ENCODE measurements around the gene INPP5D.

INPP5D gene

DNA sequence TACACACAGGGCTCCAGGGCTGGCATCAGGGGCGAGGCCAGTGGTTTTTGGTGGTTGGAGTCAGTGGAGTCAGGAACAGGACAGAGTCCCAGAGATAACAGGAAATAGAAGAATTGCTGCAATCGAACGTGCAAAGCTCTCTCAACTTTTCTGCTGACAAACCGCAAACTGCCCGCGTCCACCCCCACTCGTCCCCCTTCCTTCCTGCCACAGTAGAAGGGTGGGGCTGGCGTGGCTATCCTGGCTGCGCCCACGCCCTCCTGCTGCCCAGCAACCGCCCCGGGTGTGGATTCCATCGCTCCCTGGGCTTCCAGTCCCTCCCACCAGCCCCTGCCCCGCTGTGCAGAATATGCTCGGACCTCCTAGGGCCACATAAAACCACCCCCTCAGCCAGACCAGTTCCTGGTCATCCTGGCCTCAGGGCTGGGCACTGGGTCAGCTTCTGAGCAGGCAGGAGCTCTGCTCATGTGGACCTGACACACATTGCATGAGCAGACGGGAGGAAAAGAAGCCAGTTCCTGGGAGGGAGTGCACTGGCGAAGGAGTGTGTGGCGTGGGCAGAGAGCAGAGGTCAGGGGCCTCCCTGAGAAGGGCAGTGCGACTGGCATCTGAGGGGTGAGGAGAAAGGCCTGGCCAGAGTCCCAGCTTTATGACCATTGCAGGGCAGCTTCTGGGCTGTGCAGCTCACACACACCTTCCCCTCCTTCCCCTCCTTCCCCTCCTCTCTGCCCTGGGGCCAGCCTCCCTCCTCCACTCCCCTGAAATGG is 105.9 kb downstream of the INPP5D start:
- Histone ChIP-seq H3K79me2 (ENCODE audit: low read length) (no peaks in the 10 kb centered on the region), H3K4me3 (ENCODE audit: low read length) (no peak overlapping the region), H4K20me1 (ENCODE audit: insufficient read depth, low read length) (no peaks in the 10 kb centered on the region), H3K36me3 (replicated peaks; ENCODE audit: low read depth, low read length) (peaks cover 64% of the 10 kb centered on the region), H3K4me1 (ENCODE audit: low read length) (no peaks in the 10 kb centered on the region), H3K9ac (ENCODE audit: low read length) (no peak overlapping the region), H3K9me3 (ENCODE audit: insufficient read depth, low read length) (no peaks in the 10 kb centered on the region), H3K27me3 (ENCODE audit: low read depth, low read length) (no peaks in the 10 kb centered on the region), H3K27ac (ENCODE audit: low read length) (no peak overlapping the region), H3K4me2 (ENCODE audit: low read length) (no peak overlapping the region), H2AFZ (ENCODE audit: low read depth, low read length) (no peak overlapping the region)
- TF ChIP-seq, protein P1, sequence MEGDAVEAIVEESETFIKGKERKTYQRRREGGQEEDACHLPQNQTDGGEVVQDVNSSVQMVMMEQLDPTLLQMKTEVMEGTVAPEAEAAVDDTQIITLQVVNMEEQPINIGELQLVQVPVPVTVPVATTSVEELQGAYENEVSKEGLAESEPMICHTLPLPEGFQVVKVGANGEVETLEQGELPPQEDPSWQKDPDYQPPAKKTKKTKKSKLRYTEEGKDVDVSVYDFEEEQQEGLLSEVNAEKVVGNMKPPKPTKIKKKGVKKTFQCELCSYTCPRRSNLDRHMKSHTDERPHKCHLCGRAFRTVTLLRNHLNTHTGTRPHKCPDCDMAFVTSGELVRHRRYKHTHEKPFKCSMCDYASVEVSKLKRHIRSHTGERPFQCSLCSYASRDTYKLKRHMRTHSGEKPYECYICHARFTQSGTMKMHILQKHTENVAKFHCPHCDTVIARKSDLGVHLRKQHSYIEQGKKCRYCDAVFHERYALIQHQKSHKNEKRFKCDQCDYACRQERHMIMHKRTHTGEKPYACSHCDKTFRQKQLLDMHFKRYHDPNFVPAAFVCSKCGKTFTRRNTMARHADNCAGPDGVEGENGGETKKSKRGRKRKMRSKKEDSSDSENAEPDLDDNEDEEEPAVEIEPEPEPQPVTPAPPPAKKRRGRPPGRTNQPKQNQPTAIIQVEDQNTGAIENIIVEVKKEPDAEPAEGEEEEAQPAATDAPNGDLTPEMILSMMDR (IDR thresholded peaks at IDR 0.05; ENCODE audit: low read depth, low read length): no peak
- TF ChIP-seq EZH2phosphoT487 (IDR thresholded peaks at IDR 0.05; ENCODE audit: low read depth): no peak

DNA sequence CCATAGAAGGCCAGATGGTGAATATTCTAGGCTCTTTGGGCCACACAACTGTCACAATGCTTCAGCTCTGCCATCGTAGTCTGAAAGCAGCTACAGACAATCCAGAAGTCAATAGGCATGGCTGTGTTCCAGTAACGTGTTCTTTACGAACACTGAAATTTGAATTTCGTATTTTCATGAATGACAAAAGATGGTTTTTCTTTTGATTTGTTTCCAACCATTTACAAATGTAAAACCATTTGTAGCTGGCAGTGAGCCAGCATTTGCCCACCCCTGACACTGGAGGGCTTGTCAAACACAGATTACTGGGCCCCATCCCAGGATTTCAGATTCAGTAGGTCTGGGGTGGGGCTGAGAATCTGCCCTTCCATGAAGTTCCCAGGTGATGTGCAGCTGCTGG is 108.3 kb downstream of the INPP5D start:
- Histone ChIP-seq H3K9ac (ENCODE audit: low read length) (no peak overlapping the region), H2AFZ (ENCODE audit: low read depth, low read length) (no peak overlapping the region), H3K27ac (ENCODE audit: low read length) (no peak overlapping the region), H3K79me2 (ENCODE audit: low read length) (no peaks in the 10 kb centered on the region), H3K9me3 (ENCODE audit: insufficient read depth, low read length) (no peaks in the 10 kb centered on the region), H3K27me3 (ENCODE audit: low read depth, low read length) (no peaks in the 10 kb centered on the region), H3K4me1 (ENCODE audit: low read length) (no peaks in the 10 kb centered on the region), H3K4me3 (ENCODE audit: low read length) (no peak overlapping the region), H3K4me2 (ENCODE audit: low read length) (no peak overlapping the region), H3K36me3 (replicated peaks; ENCODE audit: low read depth, low read length) (peaks cover 63% of the 10 kb centered on the region), H4K20me1 (ENCODE audit: insufficient read depth, low read length) (no peaks in the 10 kb centered on the region)
- TF ChIP-seq, protein P1 (IDR thresholded peaks at IDR 0.05; ENCODE audit: low read depth, low read length): no peak
- TF ChIP-seq EZH2phosphoT487 (IDR thresholded peaks at IDR 0.05; ENCODE audit: low read depth): no peak

- H3K9me3 ChIP-seq (ENCODE audit: insufficient read depth, low read length): no peaks in the 10 kb centered on the region
- no peaks in the 10 kb centered on the region for H3K79me2 ChIP-seq (ENCODE audit: low read length)
- H3K4me1 ChIP-seq (ENCODE audit: low read length): no peaks in the 10 kb centered on the region
- no peak overlapping the region for H3K27ac ChIP-seq (ENCODE audit: low read length)
- H3K36me3 ChIP-seq (replicated peaks; ENCODE audit: low read depth, low read length): peaks cover 60% of the 10 kb centered on the region
- no peak overlapping the region for H3K4me3 ChIP-seq (ENCODE audit: low read length)
- TF ChIP-seq, protein P1 (IDR thresholded peaks at IDR 0.05; ENCODE audit: low read depth, low read length): no peak
- TF ChIP-seq EZH2phosphoT487 (IDR thresholded peaks at IDR 0.05; ENCODE audit: low read depth): no peak
- no peak overlapping the region for H3K9ac ChIP-seq (ENCODE audit: low read length)
- H3K4me2 ChIP-seq (ENCODE audit: low read length): no peak overlapping the region
- no peaks in the 10 kb centered on the region for H4K20me1 ChIP-seq (ENCODE audit: insufficient read depth, low read length)
- H3K27me3 ChIP-seq (ENCODE audit: low read depth, low read length): no peaks in the 10 kb centered on the region
- H2AFZ ChIP-seq (ENCODE audit: low read depth, low read length): no peak overlapping the region
Measured at GRCh38 chr2:233168919-233169318, 108.8 kb downstream of the INPP5D start.

GRCh38 chr2:233171344-233171743 is 111.2 kb downstream of the INPP5D start:
- Histone ChIP-seq H4K20me1 (ENCODE audit: insufficient read depth, low read length) (no peaks in the 10 kb centered on the region), H3K79me2 (ENCODE audit: low read length) (no peaks in the 10 kb centered on the region), H3K4me2 (ENCODE audit: low read length) (no peak overlapping the region), H3K9ac (ENCODE audit: low read length) (no peak overlapping the region), H3K27me3 (ENCODE audit: low read depth, low read length) (no peaks in the 10 kb centered on the region), H3K4me1 (ENCODE audit: low read length) (no peaks in the 10 kb centered on the region), H3K9me3 (ENCODE audit: insufficient read depth, low read length) (no peaks in the 10 kb centered on the region), H2AFZ (ENCODE audit: low read depth, low read length) (no peak overlapping the region), H3K4me3 (ENCODE audit: low read length) (no peak overlapping the region), H3K36me3 (replicated peaks; ENCODE audit: low read depth, low read length) (peaks cover 43% of the 10 kb centered on the region), H3K27ac (ENCODE audit: low read length) (no peak overlapping the region)
- TF ChIP-seq, protein P1 (IDR thresholded peaks at IDR 0.05; ENCODE audit: low read depth, low read length): no peak
- no peak for TF ChIP-seq EZH2phosphoT487 (IDR thresholded peaks at IDR 0.05; ENCODE audit: low read depth)

Measured in OCI-LY3 (cell line).